Measurements from ENCODE around the gene NCOA7.
"Not testable (repeated sequence)": the region's sequence is repeated elsewhere in the genome, so short reads cannot be mapped to it uniquely, and the experiment has no call there.

Gene NCOA7

GRCh38 chr6:125842091-125842626, 51.4 kb downstream of the NCOA7 start:
- H3K27ac ChIP-seq, result no peak overlapping the region
- TF ChIP-seq CTCF (IDR thresholded peaks at IDR 0.05) (no peak), ZFX (IDR thresholded peaks at IDR 0.05; ENCODE audit: borderline replicate concordance) (no peak)

GRCh38 chr6:125843593-125843992, 52.8 kb downstream of the NCOA7 start:
- TF ChIP-seq ZFX (IDR thresholded peaks at IDR 0.05; ENCODE audit: borderline replicate concordance) (no peak), CTCF (IDR thresholded peaks at IDR 0.05) (no peak)
- no peak overlapping the region for H3K27ac ChIP-seq

GRCh38 chr6:125844989-125845388, 54.2 kb downstream of the NCOA7 start:
- no peak overlapping the region for H3K27ac ChIP-seq
- TF ChIP-seq CTCF (IDR thresholded peaks at IDR 0.05) (no peak), ZFX (IDR thresholded peaks at IDR 0.05; ENCODE audit: borderline replicate concordance) (no peak)

- H3K27ac ChIP-seq, result no peak overlapping the region
- no peak for TF ChIP-seq ZFX (IDR thresholded peaks at IDR 0.05; ENCODE audit: borderline replicate concordance)
- TF ChIP-seq CTCF (IDR thresholded peaks at IDR 0.05), result no peak
These were observed 55.7 kb downstream of the NCOA7 start for GRCh38 chr6:125846292-125847024.

GRCh38 chr6:125848286-125848685, 57.5 kb downstream of the NCOA7 start:
- H3K27ac ChIP-seq, result not testable (repeated sequence)

- no peak for TF ChIP-seq ZFX (IDR thresholded peaks at IDR 0.05; ENCODE audit: borderline replicate concordance)
- no peak for TF ChIP-seq CTCF (IDR thresholded peaks at IDR 0.05)
These were observed 59.6 kb downstream of the NCOA7 start for GRCh38 chr6:125850361-125850760.

GRCh38 chr6:125852587-125852986, 61.8 kb downstream of the NCOA7 start:
- TF ChIP-seq ZFX (IDR thresholded peaks at IDR 0.05; ENCODE audit: borderline replicate concordance) (no peak), CTCF (IDR thresholded peaks at IDR 0.05) (no peak)
- no peak overlapping the region for H3K27ac ChIP-seq

More at GRCh38 chr6:125850361-125850760, 59.6 kb downstream of the NCOA7 start:
- H3K27ac ChIP-seq, result no peak overlapping the region

Measured in 22Rv1 (cell line).